NCI-H774 (cell line): Measurements from ENCODE around the gene CENPF.

Experiments used
- DNase-seq: peaks from one replicate; lab custom pipeline; 2025; lab: John Stamatoyannopoulos, UW

The CENPF gene

DNA sequence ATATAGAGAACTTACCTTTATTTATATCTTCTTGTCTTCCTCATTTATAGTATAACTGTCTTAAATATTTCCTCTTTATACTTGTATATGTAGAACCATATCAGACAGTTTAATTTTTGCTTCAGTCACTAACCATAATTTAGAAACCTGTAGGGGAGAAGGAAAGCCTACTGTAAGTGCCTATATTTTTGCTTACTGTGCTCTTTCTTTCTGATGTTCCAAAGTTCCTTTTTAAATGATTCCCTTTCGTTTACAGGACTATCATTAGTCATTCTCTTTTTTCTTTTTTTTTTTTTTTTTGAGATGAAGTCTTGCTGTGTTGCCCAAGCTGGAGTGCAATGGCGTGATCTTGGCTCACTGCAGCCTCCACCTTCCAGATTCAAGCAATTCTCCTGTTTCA lies 109.7 kb downstream of the CENPF start:
- DNase-seq, result no peak
